ENCODE data around the gene INO80C.

Gene INO80C

GRCh38 chr18:35424356-35424755 lies 73.4 kb downstream of the INO80C start:
- no peak overlapping the region for H3K4me3 ChIP-seq (ENCODE audit: low read depth, low read length)
- H3K9me3 ChIP-seq (ENCODE audit: severe bottlenecking), result no peaks in the 10 kb centered on the region
- H3K36me3 ChIP-seq, result no peaks in the 10 kb centered on the region
- H3K27ac ChIP-seq, result no peak overlapping the region
- H3K27me3 ChIP-seq (ENCODE audit: insufficient read depth, low read depth, severe bottlenecking), result no peaks in the 10 kb centered on the region
- peak; percentile 41 for DNase-seq
- TF ChIP-seq, protein P1, sequence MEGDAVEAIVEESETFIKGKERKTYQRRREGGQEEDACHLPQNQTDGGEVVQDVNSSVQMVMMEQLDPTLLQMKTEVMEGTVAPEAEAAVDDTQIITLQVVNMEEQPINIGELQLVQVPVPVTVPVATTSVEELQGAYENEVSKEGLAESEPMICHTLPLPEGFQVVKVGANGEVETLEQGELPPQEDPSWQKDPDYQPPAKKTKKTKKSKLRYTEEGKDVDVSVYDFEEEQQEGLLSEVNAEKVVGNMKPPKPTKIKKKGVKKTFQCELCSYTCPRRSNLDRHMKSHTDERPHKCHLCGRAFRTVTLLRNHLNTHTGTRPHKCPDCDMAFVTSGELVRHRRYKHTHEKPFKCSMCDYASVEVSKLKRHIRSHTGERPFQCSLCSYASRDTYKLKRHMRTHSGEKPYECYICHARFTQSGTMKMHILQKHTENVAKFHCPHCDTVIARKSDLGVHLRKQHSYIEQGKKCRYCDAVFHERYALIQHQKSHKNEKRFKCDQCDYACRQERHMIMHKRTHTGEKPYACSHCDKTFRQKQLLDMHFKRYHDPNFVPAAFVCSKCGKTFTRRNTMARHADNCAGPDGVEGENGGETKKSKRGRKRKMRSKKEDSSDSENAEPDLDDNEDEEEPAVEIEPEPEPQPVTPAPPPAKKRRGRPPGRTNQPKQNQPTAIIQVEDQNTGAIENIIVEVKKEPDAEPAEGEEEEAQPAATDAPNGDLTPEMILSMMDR (IDR thresholded peaks at IDR 0.05; ENCODE audit: low read depth, low read length), result no peak

DNA sequence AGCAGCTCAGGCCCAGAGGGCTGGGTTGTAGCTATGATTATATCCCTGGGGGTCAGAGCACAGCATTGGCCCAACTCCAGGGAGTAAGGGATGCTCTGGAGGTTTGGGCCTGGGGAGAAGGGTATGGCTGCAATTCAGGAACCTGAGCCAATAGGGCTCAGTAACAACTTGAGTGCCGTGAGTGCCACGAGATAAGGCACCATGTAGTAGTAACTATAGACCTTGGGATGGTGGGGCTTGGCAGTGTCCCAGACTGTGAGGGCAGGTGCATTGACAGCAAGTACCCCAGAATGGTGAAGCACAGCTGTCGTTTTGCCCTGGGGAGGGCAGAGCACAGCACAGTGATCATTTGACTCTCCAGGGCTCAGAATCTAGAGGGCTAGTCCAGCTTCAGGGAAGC lies 75.5 kb downstream of the INO80C start:
- Histone ChIP-seq H3K9me3 (ENCODE audit: severe bottlenecking) (no peaks in the 10 kb centered on the region), H3K27ac (no peak overlapping the region), H3K36me3 (no peaks in the 10 kb centered on the region), H3K27me3 (ENCODE audit: insufficient read depth, low read depth, severe bottlenecking) (no peaks in the 10 kb centered on the region), H3K4me3 (ENCODE audit: low read depth, low read length) (no peak overlapping the region)
- DNase-seq, result no peak
- TF ChIP-seq, protein P1 (IDR thresholded peaks at IDR 0.05; ENCODE audit: low read depth, low read length), result no peak

GRCh38 chr18:35418610-35419009 lies 79.2 kb downstream of the INO80C start:
- Histone ChIP-seq H3K36me3 (no peaks in the 10 kb centered on the region), H3K27me3 (ENCODE audit: insufficient read depth, low read depth, severe bottlenecking) (no peaks in the 10 kb centered on the region), H3K4me3 (ENCODE audit: low read depth, low read length) (no peak overlapping the region), H3K9me3 (ENCODE audit: severe bottlenecking) (no peaks in the 10 kb centered on the region), H3K27ac (no peak overlapping the region)
- TF ChIP-seq, protein P1 (IDR thresholded peaks at IDR 0.05; ENCODE audit: low read depth, low read length), result no peak
- no peak for DNase-seq
